ENCODE results near the gene TNFSF10.

Gene TNFSF10

GRCh38 chr3:172551874-172552273, 28.6 kb upstream of the TNFSF10 start:
- DNase-seq (ENCODE audit: low spot score) = no peak
- TF ChIP-seq, protein P1, sequence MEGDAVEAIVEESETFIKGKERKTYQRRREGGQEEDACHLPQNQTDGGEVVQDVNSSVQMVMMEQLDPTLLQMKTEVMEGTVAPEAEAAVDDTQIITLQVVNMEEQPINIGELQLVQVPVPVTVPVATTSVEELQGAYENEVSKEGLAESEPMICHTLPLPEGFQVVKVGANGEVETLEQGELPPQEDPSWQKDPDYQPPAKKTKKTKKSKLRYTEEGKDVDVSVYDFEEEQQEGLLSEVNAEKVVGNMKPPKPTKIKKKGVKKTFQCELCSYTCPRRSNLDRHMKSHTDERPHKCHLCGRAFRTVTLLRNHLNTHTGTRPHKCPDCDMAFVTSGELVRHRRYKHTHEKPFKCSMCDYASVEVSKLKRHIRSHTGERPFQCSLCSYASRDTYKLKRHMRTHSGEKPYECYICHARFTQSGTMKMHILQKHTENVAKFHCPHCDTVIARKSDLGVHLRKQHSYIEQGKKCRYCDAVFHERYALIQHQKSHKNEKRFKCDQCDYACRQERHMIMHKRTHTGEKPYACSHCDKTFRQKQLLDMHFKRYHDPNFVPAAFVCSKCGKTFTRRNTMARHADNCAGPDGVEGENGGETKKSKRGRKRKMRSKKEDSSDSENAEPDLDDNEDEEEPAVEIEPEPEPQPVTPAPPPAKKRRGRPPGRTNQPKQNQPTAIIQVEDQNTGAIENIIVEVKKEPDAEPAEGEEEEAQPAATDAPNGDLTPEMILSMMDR (IDR thresholded peaks at IDR 0.05; ENCODE audit: extremely low read depth, missing control alignments) = no peak

- no peak for DNase-seq (ENCODE audit: low spot score)
- TF ChIP-seq, protein P1 (IDR thresholded peaks at IDR 0.05; ENCODE audit: extremely low read depth, missing control alignments) = no peak
Observed at GRCh38 chr3:172550347-172550943, 27.2 kb upstream of the TNFSF10 start.

DNA sequence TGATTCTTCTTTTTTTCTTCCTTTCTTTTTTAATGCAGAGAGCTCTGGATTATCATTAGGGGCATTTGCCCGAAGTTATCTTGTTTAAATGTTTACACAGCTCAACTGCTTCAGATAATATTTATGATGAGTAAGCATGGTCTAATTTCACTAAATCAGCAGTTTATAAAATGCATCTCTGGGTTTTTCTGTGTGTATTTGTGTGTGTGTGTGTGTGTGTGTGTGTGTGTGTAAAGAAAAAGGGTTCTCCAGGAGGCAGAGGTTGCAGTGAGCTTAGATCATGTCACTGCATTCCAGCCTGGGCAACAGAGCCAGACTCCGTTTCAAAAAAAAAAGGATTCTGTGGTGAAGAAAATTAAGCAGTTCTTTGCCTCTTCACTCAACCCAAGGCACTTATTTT, 25.9 kb upstream of the TNFSF10 start:
- TF ChIP-seq, protein P1 (IDR thresholded peaks at IDR 0.05; ENCODE audit: extremely low read depth, missing control alignments) = no peak
- DNase-seq (ENCODE audit: low spot score) = no peak

- DNase-seq (ENCODE audit: low spot score) = no peak
- TF ChIP-seq, protein P1 (IDR thresholded peaks at IDR 0.05; ENCODE audit: extremely low read depth, missing control alignments) = no peak
Observed at GRCh38 chr3:172546628-172547214, 23.5 kb upstream of the TNFSF10 start.

- no peak for DNase-seq (ENCODE audit: low spot score)
- TF ChIP-seq, protein P1 (IDR thresholded peaks at IDR 0.05; ENCODE audit: extremely low read depth, missing control alignments) = no peak
Observed at GRCh38 chr3:172546105-172546504, 22.9 kb upstream of the TNFSF10 start.

DNA sequence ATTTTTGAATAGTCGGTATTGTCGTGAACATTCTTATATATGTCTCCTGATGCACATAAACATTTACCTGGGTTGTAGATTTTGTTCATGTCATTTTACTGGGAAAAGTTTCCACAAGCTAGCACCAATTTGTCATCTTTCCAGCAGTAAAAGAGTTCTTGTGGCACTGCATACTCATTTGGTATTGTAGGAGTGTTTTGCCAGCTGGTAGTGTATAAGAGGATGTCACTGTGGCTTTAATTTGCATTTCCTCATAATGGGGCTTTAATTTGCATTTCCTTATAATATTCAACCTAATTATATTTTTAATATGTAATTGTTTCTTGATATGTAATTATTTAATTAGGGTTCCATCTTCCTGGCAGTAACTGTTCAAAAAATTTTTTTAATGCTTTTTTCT, 21.2 kb upstream of the TNFSF10 start:
- TF ChIP-seq, protein P1 (IDR thresholded peaks at IDR 0.05; ENCODE audit: extremely low read depth, missing control alignments) = no peak
- DNase-seq (ENCODE audit: low spot score) = no peak

- DNase-seq (ENCODE audit: low spot score) = no peak
- TF ChIP-seq, protein P1 (IDR thresholded peaks at IDR 0.05; ENCODE audit: extremely low read depth, missing control alignments) = no peak
Observed at GRCh38 chr3:172543884-172544283, 20.7 kb upstream of the TNFSF10 start.
